ENCODE results near the gene ACCS. TPM values are rescaled to one million over a fixed set of nuclear protein-coding genes. Genes with fewer than 3 reads are reported as not detected.
A peak's percentile ranks its signal among the peaks of the same experiment; 100 is the strongest.

The ACCS gene
- total and polyA plus RNA-seq, 9 of the 15 experiments (the other 6 are each of a cell fraction or from before 2014, with no cell fraction given): 4.2 to 25.9 (median 16.3) TPM

DNA sequence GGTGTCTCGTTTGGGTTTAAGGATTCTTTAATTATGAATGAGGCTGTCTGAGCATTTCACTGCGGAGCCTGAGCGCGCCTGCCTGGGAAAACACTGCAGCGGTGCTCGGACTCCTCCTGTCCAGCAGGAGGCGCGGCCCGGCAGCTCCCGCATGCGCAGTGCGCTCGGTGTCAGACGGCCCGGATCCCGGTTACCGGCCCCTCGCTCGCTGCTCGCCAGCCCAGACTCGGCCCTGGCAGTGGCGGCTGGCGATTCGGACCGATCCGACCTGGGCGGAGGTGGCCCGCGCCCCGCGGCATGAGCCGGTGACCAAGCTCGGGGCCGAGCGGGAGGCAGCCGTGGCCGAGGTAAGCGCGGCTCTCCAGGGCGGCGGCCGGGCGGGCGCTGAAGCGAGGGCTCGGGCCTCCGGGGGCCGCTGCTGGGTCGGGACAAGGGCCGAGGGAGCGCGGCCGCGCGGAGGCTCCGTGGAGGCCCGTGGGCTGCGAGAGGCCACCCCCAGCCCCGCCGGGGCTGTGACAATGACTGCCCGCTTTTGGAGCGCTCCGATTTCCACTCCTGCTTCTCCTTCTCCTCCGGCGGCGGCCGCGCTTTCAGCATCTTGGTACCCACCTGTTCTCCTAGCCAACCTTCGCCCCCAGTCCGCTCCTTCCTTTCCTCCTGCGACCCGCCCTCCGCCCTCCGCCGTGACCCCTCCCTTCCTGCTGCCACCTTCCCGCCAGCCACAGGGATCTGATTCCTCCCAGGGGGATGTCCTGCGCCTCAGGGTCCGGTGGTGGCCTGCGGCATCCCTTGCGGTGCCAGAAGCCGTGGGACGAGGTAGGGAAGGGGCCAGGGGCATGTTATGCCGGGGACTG lies 29.7 kb downstream of the ACCS start, which contains the start of gene EXT2 (continued):
- TF ChIP-seq PREB (CRISPR knock-in tag; IDR thresholded peaks at IDR 0.05) (no peak), SMARCE1 (IDR thresholded peaks at IDR 0.05) (no peak), ZNF445 (CRISPR knock-in tag; IDR thresholded peaks at IDR 0.05; ENCODE audit: low read depth) (no peak), ELK1 (CRISPR knock-in tag; IDR thresholded peaks at IDR 0.05) (no peak), ZNF57 (CRISPR knock-in tag; IDR thresholded peaks at IDR 0.05) (no peak), ESRRA (IDR thresholded peaks at IDR 0.05; ENCODE audit: borderline replicate concordance, low read depth) (0 out of 2 replicates have a peak, but pooled peaks have one; percentile 17), SNIP1 (IDR thresholded peaks at IDR 0.05; ENCODE audit: low read depth) (no peak), RCOR1 (IDR thresholded peaks at IDR 0.05; ENCODE audit: borderline replicate concordance in 1 of 2, low read depth in 2 of 2, low read length in 2 of 2) (0 out of 4 replicates have a peak, but pooled peaks of 1 of the 2 experiments have one; percentile 31), BMI1 (IDR thresholded peaks at IDR 0.05; ENCODE audit: low read length) (no peak), ZNF609 (CRISPR knock-in tag; IDR thresholded peaks at IDR 0.05; ENCODE audit: borderline replicate concordance) (no peak), KLF6 (CRISPR knock-in tag; IDR thresholded peaks at IDR 0.05; ENCODE audit: borderline replicate concordance) (no peak), ZNF274 (IDR thresholded peaks at IDR 0.05; ENCODE audit: borderline replicate concordance, low read depth, low read length) (no peak), HNRNPH1 (optimal IDR thresholded peaks at IDR 0.05; ENCODE audit: low read depth, low read length) (no peak), TAF9B (IDR thresholded peaks at IDR 0.05; ENCODE audit: partially characterized antibody) (no peak), ZBTB26 (CRISPR knock-in tag; IDR thresholded peaks at IDR 0.05) (no peak), ZBTB17 (CRISPR knock-in tag; IDR thresholded peaks at IDR 0.05) (no peak; the same call in 1 of the 2 replicates), CHD4 (IDR thresholded peaks at IDR 0.05; ENCODE audit: insufficient read depth, insufficient replicate concordance, low read depth, low read length, poor library complexity, severe bottlenecking) (no peak), HDAC3 (IDR thresholded peaks at IDR 0.05; ENCODE audit: borderline replicate concordance, partially characterized antibody) (no peak)
